IPS-NIHi7 (cell line): ENCODE results near the gene TNFSF13.

Source experiments
- DNase-seq: peaks from one replicate; pipeline ENCODE4 v3.0.0; 2012; ENCODE audit warnings: mixed read lengths; ENCODE audit errors: extremely low spot score

Gene TNFSF13

DNA sequence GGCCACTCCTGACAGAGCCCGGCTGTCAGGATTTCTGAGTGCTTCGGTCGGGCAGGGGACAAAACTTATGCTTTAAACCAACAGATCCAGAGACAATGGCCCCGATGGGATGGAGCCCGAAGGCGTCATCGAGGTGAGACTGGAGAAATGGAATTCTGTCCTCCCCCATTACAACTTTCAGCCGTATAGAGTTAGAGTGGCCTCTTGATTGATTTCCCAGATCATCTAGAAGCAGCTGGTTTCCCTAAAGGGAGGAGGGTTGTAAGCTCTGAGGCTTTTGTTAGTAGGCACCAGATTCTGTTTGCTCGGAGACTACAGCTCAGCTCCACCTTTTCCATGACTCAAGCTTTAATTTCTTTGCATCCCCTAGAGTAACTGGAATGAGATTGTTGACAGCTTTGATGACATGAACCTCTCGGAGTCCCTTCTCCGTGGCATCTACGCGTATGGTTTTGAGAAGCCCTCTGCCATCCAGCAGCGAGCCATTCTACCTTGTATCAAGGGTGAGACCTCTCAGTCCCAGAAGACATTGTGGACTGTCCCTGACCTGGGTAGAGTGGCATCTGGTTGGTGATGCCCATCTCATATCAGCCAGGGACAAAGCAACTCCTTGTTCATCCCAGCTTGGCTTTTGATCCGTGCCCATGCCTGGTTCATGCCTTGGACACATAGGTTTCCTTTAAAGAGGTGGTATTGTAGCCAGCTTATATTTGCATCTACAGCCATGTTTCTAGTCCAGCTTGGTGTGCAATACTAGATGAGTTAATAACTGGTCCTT lies 15.8 kb downstream of the TNFSF13 start:
- no peak for DNase-seq

DNA sequence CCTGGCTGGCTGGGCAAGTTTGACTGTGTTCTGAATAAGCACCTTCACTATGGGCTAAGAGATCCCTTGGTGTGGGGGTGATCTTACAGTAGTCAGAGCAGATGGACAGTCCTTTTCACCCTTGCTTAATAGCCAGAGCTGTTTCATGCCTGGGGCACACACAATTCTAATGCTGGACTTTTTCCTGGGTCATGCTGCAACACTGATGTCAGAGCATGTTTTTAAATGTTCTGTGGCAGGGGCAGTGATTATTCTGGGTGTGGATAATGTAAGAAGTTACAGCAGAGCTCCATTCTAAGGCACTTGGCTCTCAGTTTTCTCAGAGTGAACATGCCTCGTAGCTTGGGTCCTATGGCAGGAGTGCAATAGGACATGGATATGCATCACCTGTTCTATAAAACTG lies 16.9 kb downstream of the TNFSF13 start:
- no peak for DNase-seq

DNA sequence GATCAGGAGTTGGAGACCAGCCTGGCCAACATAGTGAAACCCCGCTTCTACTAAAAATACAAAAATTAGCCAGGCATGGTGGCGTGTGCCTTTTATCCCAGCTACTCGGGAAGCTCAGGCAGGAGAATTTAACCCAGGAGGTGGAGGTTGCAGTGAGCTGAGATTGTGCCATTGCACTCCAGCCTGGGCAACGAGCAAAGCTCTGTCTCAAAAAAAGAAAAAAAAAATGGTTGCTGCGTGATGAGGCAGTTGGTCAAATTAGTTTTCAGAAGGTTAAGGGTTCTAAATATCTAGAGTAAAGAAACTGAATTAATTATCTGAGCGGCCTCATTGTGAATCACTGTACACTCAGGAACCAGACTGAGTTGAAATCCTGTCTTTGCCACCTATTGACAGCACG lies 17.4 kb downstream of the TNFSF13 start:
- no peak for DNase-seq

DNA sequence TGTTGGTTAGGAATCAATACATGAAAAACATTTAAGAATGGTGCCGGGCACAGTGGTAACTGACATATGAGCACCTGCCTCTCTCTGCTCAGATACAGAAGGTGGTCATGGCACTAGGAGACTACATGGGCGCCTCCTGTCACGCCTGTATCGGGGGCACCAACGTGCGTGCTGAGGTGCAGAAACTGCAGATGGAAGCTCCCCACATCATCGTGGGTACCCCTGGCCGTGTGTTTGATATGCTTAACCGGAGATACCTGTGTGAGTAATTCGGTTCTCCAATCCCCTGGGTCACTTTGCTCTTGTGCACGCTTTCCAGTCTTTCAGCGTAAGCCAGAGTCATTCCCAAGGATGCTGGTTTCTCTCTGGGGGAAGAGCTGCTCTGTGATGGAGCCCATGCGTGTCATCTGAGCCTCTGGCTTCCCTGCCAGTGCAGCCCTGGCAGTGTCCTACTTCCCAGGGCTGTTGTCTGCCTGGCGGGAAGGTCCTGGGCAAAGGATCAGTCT lies 17.9 kb downstream of the TNFSF13 start:
- no peak for DNase-seq

DNA sequence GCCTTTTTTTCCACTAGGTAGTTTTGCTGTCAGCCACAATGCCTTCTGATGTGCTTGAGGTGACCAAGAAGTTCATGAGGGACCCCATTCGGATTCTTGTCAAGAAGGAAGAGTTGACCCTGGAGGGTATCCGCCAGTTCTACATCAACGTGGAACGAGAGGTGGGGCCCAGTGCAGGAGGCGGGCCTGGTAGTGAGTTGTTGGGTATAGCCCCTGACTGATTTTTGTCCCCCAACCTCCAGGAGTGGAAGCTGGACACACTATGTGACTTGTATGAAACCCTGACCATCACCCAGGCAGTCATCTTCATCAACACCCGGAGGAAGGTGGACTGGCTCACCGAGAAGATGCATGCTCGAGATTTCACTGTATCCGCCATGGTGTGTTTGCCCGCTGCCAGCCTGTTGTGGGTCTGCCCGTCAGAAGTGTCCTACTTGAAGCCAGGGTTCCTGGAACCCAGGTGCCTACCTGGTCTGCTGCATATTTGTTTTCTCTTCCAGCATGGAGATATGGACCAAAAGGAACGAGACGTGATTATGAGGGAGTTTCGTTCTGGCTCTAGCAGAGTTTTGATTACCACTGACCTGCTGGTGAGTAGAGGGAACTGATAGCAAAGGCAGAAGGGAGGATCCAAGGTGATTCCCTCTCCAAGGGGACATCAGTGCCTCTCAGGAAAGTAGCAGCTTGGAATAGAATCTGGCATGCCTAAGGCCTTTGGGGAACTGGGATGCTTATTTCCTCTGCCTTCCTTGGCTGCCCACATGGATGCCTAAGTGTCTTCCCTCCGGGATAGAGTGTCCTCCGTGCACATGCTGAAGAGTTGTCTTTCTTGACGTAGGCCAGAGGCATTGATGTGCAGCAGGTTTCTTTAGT lies 19.0 kb downstream of the TNFSF13 start:
- DNase-seq, result no peak

DNA sequence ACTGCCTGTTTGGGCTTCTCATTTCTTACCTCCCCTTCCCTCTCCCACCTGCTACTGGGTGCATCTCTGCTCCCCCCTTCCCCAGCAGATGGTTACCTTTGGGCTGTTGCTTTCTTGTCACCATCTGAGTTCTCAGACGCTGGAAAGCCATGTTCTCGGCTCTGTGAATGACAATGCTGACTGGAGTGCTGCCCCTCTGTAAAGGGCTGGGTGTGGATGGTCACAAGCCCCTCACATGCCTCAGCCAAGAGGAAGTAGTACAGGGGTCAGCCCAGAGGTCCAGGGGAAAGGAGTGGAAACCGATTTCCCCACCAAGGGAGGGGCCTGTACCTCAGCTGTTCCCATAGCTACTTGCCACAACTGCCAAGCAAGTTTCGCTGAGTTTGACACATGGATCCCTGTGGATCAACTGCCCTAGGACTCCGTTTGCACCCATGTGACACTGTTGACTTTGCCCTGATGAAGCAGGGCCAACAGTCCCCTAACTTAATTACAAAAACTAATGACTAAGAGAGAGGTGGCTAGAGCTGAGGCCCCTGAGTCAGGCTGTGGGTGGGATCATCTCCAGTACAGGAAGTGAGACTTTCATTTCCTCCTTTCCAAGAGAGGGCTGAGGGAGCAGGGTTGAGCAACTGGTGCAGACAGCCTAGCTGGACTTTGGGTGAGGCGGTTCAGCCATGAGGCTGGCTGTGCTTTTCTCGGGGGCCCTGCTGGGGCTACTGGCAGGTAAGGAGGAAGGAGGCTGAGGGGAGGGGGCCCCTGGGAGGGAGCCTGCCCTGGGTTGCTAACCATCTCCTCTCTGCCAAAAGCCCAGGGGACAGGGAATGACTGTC lies 20.7 kb downstream of the TNFSF13 start, which contains the start of gene CD68:
Gene CD68 (plus strand): TSS at position 638 of the 833 bp plus-strand sequence. CDS start 40 bp downstream, at position 678.
- peak; percentile 57 for DNase-seq

DNA sequence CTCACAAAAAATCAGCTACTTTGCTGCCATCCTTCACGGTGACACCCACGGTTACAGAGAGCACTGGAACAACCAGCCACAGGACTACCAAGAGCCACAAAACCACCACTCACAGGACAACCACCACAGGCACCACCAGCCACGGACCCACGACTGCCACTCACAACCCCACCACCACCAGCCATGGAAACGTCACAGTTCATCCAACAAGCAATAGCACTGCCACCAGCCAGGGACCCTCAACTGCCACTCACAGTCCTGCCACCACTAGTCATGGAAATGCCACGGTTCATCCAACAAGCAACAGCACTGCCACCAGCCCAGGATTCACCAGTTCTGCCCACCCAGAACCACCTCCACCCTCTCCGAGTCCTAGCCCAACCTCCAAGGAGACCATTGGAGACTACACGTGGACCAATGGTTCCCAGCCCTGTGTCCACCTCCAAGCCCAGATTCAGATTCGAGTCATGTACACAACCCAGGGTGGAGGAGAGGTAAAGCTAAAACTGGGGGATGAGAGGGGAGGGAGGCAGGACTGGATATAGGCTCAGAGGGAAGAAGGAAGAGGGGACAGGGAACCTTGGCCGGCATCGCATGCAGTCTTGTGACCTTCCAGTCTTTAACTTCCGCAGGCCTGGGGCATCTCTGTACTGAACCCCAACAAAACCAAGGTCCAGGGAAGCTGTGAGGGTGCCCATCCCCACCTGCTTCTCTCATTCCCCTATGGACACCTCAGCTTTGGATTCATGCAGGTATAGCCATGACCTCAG lies 21.5 kb downstream of the TNFSF13 start:
- no peak for DNase-seq

DNA sequence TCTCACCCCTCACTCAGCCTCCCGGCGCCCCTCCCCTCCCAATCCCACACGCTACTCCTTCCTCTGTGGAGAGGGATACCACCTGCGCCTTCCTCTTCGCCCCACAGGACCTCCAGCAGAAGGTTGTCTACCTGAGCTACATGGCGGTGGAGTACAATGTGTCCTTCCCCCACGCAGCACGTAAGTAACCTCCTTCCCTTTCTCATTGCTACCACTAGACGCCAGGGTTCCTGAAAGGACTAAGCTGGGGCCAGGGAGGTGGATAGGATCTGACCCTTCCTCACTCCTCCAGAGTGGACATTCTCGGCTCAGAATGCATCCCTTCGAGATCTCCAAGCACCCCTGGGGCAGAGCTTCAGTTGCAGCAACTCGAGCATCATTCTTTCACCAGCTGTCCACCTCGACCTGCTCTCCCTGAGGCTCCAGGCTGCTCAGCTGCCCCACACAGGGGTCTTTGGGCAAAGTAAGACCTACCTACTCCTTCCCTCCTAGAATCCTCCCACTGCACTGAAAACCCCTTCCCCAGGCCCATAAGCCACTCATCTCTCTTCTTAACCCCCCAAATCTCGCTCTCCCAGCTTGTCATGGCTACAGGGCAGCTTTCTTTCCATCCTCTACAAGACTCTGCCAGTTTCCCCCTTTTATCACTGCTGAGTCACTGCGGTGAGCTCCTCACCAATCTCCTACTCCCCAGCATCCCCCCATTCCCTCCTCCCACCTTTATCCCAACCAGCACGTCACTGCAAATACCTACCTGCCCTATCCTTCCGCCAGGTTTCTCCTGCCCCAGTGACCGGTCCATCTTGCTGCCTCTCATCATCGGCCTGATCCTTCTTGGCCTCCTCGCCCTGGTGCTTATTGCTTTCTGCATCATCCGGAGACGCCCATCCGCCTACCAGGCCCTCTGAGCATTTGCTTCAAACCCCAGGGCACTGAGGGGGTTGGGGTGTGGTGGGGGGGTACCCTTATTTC lies 22.3 kb downstream of the TNFSF13 start:
- DNase-seq, result no peak

DNA sequence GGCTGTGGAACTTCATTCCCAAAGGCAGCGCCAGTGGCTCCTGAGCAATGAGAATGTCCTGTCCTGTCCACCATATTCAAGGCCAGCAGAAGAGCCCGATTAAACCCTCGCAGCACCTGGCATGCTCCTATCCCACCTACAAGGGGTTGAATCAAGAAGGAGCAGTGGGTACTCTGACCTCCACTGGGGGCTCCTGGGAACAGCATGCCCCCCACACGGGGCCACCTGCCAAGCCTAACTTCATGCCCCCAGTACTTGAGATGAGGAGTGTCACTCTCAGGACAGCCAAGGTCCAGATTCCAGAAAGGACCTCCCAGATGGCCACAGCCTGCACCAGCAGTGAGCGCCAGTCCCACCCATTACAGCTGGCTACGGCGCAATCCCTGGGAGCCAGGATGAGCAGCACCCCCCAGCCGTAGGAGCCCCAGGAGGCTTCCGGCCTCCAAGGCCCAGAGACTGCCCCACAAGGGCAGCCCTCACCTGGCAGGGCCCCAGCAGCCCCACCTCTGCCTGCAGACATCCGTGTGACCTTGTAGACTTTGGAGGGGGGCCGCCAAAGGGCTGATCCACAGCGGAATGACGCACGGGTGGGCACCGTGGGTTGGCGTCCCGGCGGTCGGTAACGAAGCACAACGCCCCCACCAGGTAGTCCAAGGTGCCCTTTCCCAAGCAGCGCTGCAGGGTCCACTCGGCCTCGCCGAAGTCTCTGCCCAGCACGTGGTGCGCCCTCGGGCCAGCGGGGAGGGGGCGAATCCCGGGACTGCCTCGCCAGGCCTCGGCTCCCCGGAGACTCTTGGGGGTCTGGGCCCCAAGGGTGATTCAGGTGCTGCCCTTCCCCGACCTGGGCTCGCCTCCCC lies 24.1 kb downstream of the TNFSF13 start:
- no peak for DNase-seq

DNA sequence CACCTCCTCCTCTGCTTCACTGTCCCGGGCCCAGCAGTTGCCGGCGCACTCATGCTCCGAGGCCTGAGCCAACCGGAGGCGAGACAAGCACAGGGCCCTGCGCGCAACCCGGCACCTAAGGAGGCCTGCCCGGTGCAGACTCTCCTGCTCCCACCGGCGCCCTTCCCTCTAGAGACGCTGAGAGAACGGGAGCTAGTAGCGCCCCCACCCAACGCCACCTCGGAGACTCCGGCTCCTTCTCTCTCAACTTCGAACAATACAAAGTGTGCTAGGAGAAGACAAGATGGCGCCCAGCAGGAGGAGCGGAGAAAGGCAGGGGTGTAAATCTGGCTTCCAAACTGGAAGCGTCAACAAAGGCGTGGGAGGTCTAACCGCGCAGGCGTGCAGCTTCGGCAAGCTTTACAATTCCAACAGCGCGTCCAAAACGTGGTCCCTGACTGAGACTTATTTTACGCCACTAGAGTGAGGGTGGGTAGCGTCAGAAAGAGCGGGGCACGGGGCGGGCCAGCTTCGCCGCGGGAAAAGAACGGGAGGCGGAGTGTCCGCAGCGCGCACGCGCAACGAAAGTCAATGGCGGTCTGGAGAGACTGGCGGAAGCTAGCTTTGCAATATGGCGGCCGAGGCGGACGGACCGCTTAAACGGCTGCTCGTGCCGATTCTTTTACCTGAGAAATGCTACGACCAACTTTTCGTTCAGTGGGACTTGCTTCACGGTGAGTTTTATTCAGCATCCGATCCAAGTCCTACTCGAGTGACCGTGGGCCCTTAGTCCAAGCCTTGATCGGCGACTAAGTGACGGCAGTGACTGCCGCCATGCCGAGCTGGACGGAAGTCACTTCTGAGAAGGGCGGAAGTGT lies 24.9 kb downstream of the TNFSF13 start, which contains the start of gene MPDU1:
Gene MPDU1 (plus strand): TSS at position 600 of the 857 bp plus-strand sequence. CDS start 11 bp downstream, at position 611.
- DNase-seq, result peak; percentile 87

DNA sequence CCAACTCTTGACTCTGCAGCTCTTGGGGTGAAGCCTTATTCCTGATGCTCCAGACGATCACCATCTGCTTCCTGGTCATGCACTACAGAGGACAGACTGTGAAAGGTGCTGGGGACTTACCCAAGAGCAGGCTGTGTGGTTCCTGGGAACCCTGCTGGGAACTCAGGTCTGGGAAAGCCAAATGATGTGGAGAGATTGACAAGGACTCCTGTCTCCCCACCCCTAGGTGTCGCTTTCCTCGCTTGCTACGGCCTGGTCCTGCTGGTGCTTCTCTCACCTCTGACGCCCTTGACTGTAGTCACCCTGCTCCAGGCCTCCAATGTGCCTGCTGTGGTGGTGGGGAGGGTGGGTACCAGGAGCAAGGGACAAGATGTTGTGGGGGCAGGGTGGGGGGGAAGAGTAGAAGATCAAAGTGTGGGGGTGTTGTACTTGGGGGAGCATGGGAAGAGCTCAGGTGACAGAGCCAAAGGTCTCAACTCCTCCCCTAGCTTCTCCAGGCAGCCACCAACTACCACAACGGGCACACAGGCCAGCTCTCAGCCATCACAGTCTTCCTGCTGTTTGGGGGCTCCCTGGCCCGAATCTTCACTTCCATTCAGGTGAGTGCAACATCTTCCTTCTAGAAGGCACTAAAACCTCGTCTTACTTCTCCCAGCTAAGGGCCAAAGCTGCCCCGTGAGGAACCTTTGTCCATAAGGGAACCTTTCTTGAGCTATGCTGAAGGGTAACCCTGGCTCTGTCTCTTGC lies 28.3 kb downstream of the TNFSF13 start:
- peak; percentile 31 for DNase-seq

DNA sequence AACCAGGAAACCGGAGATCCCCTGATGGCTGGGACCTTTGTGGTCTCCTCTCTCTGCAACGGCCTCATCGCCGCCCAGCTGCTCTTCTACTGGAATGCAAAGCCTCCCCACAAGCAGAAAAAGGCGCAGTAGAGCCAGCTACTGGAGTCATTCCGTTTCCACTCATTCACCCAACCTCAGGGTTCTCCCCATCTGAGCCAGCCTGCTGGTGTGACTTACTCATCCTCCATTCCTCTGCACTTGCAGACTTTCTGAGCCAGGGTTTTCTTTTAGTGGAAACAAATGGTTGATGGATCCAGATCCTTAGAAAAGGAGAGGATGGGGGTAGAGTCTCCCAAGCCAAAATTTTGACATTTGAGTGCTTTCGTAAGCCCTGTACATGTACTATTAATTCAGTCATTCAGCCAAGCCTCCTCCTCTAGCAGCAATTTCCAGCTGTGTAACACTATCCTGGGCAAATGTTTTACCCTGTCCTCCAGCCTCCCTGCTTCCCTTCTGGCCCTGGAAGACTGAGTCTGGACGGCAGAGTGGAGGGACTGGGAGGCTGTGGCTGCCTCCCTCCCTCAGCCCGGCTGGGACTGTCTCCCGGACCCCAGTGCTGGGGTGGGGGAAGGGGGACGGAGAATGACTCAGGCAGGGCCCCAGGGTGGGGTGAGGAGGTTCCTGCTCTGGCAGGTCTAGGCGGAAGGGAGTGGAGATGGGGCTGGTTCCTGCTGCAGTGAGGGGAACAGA lies 29.0 kb downstream of the TNFSF13 start:
- DNase-seq, result no peak

DNA sequence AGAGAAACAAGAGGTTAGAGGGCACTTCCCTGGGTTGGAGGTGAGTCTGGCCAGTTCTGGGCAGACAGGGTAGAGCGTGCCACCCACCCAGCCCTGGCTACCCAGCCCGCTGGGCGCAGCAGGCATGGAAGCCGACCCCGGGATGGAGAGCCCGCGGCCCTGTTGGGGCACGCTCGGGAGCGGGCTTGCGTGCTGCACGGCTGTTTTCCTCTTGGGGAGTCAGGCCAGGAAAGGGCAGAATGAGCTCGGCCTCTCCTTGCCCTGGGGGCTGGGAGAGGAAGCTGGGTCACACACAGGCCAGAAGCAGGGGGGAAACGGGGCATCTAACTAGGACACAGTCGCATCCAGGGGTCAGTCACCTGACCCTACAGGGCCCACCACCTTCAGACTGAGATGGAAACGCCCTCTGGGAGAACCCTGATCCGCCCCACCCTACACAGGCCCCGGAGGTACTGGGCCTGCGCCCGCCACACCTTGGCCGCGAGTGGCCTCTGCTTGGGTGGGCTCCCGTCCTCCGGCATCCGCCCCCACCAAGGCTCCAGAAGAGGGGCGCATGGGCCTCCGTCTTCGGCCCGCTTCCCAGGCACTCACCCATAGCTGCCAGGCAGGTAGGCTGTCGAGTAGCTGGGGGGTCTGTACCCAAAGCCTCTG lies 30.1 kb downstream of the TNFSF13 start:
- DNase-seq, result no peak

DNA sequence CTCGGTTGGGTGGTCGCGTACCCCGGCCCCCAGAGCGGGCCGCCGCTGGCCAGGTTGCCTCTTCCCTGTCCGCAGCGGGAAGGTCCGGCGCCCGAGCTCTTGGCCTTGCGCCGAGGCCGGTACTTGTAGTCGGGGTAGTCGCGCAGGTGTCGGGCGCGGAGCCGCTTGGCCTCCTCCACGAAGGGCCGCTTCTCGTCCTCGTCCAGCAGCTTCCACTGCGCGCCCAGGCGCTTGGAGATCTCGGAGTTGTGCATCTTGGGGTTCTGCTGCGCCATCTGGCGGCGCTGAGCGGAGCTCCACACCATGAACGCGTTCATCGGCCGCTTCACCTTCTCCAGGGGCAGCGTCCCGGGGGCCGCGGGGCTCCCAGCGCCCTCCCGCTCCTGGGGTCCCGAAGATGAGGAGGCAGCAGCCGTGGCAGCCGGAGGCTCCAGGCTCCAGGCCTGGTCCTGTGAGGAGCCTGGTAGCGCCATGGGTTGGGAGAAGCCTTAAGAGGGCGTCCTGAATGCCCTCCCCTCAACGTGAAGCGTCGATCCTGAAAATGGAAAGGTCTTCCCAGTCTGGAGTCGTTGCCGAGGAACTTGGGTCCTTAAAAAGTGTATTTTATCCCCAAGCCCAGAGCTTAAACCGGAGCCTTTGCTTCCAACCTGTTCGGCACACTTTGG lies 30.8 kb downstream of the TNFSF13 start:
- peak; percentile 85 for DNase-seq
